Vagina (tissue), 2 donors: ENCODE data around the gene THAP3. TPM values are rescaled to one million over a fixed set of nuclear protein-coding genes. Genes with fewer than 3 reads are reported as not detected.
A peak's percentile ranks its signal among the peaks of the same experiment; 100 is the strongest.

Experiments used
- DNase-seq, 2 donors: peaks; one replicate each; pipeline ENCODE4 v3.0.0-alpha.2; 2017; ENCODE audit errors: extremely low spot score in 2 of 2
- H3K27ac ChIP-seq: fragments of 200-600 bp; sonication (generic); one replicate; pipeline ENCODE4 v1.5.1; 2019
- H3K27me3 ChIP-seq: fragments of 200-600 bp; sonication (generic); one replicate; pipeline ENCODE4 v1.5.1; 2019
- H3K36me3 ChIP-seq, 2 donors: fragments of 200-600 bp; sonication (generic); one replicate each; pipeline ENCODE4 v1.5.1; 2017 to 2019
- H3K4me1 ChIP-seq: fragments of 200-600 bp; sonication (generic); one replicate; pipeline ENCODE4 v1.5.1; 2019
- H3K4me3 ChIP-seq, 2 donors: fragments of 200-600 bp; sonication (generic); 1 replicate in 1 of 2; 2 replicates in 1 of 2; pipeline ENCODE4 v1.5.1; 2016 to 2019
- H3K9me3 ChIP-seq: fragments of 200-600 bp; sonication (generic); one replicate; pipeline ENCODE4 v1.5.1; 2019
- POLR2A ChIP-seq, 2 donors: fragments of 450-650 bp; IDR thresholded peaks; one replicate each; pipeline ENCODE4 v1.6.1; 2017; ENCODE audit warnings: antibody characterized with exemption in 2 of 2, mild to moderate bottlenecking in 2 of 2, moderate library complexity in 2 of 2
- POLR2AphosphoS5 ChIP-seq, 2 donors: sonication (generic); formaldehyde crosslinking; IDR thresholded peaks; one replicate each; pipeline ENCODE4 v1.9.0; 2017; ENCODE audit warnings: antibody characterized with exemption in 2 of 2, mild to moderate bottlenecking in 2 of 2, low read depth in 1 of 2; ENCODE audit not compliant: insufficient read depth in 1 of 2
- intact Hi-C: fragments of 100-400 bp; cut with DNase I; formaldehyde crosslinking; loops from one replicate; pipeline ENCODE4 v1.15.1; 2023
- total RNA-seq: library from RNA; depleted of rRNA; stranded (reverse); fragments of >200 nt; gene quantifications from one replicate; pipeline ENCODE4 v1.2.3, GENCODE V29; 2016
- TF ChIP-seq, protein P1 (sequence below), 3 experiments: fragments of 450-650 bp in 2 of 3; fragments of 200-600 bp in 1 of 3; sonication (generic) in 1 of 3; IDR thresholded peaks; one replicate each; pipeline ENCODE4 v1.5.1; 2017 to 2019; ENCODE audit warnings: antibody characterized with exemption in 3 of 3, mild to moderate bottlenecking in 2 of 3, moderate library complexity in 2 of 3

Gene THAP3, protein sequence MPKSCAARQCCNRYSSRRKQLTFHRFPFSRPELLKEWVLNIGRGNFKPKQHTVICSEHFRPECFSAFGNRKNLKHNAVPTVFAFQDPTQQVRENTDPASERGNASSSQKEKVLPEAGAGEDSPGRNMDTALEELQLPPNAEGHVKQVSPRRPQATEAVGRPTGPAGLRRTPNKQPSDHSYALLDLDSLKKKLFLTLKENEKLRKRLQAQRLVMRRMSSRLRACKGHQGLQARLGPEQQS
- 29.0 TPM for total RNA-seq

DNA sequence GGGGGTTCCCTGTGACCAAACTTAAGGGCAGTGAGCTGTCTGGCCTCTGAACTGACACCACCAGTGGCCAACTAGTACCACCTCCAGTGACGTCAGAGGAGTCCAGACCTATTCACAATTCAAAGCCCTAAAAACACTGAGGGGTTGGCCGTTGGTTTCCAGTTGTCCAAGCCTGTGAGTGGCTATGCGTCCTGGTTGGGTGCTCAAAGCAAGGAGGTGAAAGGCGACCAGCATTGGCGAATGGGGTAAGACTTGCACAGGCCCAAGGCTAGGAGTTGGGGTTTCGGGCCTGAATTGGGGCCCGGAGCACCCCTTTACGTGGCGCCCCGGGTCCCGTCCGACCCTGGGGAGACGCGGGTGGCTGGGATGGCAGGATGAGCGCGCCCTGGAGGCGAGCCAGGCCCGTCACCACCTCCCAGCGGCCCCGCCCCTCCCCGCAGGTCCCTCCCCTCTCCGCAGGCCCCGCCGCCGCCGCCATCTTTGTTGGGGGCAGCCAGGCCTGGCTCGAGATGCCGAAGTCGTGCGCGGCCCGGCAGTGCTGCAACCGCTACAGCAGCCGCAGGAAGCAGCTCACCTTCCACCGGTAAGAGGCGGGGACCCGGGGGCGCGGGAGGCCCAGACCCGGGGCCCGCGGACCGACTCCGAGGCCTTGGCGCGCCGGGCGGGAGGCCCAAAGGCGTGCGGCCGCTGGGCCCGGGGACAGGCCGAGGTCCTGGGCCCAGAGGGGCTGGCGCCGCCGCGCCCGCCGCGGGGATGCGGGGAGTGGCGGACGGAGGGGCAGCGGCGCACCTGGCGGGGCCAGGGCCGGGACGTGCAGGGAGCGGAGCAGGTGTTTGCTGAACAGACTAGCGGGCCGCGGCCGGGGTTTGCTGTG lies at the start of gene THAP3:
Gene THAP3, plus strand, starts transcription at position 159 of the 874 bp plus-strand sequence. Its CDS starts 351 bp downstream, at position 510.
- intact Hi-C loops, result no loop called here
- Histone ChIP-seq H3K27me3 (no peaks in the 10 kb centered on the region), H3K36me3 (peaks cover 0 to 35% of the 10 kb centered on the region in 2 donors), H3K9me3 (no peaks in the 10 kb centered on the region), H3K27ac (peak within 1 kb of the TSS; percentile 74), H3K4me1 (peaks cover 62% of the 10 kb centered on the region), H3K4me3 (peak within 1 kb of the TSS; percentile 76 to 96)
- DNase-seq, result no peak
- TF ChIP-seq POLR2A (IDR thresholded peaks at IDR 0.05) (no peak), POLR2AphosphoS5 (IDR thresholded peaks at IDR 0.05; ENCODE audit: insufficient read depth in 1 of 2, low read depth in 1 of 2) (peak in 1 of 2 donors; percentile 65)
- TF ChIP-seq, protein P1, sequence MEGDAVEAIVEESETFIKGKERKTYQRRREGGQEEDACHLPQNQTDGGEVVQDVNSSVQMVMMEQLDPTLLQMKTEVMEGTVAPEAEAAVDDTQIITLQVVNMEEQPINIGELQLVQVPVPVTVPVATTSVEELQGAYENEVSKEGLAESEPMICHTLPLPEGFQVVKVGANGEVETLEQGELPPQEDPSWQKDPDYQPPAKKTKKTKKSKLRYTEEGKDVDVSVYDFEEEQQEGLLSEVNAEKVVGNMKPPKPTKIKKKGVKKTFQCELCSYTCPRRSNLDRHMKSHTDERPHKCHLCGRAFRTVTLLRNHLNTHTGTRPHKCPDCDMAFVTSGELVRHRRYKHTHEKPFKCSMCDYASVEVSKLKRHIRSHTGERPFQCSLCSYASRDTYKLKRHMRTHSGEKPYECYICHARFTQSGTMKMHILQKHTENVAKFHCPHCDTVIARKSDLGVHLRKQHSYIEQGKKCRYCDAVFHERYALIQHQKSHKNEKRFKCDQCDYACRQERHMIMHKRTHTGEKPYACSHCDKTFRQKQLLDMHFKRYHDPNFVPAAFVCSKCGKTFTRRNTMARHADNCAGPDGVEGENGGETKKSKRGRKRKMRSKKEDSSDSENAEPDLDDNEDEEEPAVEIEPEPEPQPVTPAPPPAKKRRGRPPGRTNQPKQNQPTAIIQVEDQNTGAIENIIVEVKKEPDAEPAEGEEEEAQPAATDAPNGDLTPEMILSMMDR (IDR thresholded peaks at IDR 0.05), result no peak

DNA sequence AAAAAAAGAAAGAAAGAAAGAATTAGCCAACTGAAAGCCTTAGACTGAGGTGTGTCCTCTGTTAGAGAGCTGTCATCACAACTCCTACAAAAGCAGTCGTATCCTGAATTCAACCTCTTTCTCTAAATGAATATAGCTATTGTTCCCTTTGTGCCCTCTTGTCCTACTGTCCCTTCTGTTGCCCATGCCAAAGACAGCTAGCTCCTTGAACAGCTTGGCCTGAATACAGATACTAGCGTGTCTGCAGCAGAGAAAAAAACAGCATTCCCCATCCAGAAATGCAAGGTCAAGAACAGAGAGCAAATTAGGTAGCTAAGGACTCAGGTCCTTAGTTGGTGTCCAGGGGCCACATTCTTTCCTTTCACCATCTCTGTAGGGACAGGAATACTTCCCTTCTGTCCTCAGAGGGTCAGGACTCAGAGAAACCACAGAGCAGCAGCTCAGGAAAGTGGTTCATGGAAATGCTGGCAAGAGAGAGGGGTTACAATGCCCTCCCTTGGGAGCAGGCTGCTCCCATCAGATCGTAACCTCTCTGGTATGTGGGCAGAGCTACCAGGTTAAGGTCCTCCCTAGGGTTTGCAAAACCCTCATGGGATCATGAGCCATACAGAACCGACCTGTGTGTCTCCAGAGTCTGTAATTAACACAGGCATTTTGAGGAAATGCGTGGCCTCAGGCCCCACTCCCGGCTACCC lies 46.7 kb upstream of the THAP3 start:
- H3K27ac ChIP-seq, result no peak overlapping the region
- intact Hi-C loops, result no loop called here
- H3K36me3 ChIP-seq, result no peaks in the 10 kb centered on the region
- H3K4me1 ChIP-seq, result peaks cover 35% of the 10 kb centered on the region
- no peaks in the 10 kb centered on the region for H3K27me3 ChIP-seq
- no peak overlapping the region for H3K4me3 ChIP-seq
- DNase-seq, result no peak
- TF ChIP-seq POLR2AphosphoS5 (IDR thresholded peaks at IDR 0.05; ENCODE audit: insufficient read depth in 1 of 2, low read depth in 1 of 2), result no peak
- no peak for TF ChIP-seq POLR2A (IDR thresholded peaks at IDR 0.05)
- TF ChIP-seq, protein P1 (IDR thresholded peaks at IDR 0.05), result no peak
- H3K9me3 ChIP-seq, result no peaks in the 10 kb centered on the region

DNA sequence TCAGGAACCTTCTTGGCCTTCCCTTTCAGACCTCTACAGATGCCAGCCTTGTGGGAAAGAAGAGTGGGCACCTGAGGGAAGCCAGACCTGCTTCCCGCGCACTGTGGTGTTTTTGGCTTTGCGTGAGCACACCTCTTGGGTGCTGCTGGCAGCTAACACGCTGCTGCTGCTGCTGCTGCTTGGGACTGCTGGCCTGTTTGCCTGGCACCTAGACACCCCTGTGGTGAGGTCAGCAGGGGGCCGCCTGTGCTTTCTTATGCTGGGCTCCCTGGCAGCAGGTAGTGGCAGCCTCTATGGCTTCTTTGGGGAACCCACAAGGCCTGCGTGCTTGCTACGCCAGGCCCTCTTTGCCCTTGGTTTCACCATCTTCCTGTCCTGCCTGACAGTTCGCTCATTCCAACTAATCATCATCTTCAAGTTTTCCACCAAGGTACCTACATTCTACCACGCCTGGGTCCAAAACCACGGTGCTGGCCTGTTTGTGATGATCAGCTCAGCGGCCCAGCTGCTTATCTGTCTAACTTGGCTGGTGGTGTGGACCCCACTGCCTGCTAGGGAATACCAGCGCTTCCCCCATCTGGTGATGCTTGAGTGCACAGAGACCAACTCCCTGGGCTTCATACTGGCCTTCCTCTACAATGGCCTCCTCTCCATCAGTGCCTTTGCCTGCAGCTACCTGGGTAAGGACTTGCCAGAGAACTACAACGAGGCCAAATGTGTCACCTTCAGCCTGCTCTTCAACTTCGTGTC lies 45.9 kb upstream of the THAP3 start:
- intact Hi-C loops, result no loop called here
- Histone ChIP-seq H3K27ac (peak overlapping the region; percentile 89), H3K9me3 (no peaks in the 10 kb centered on the region), H3K36me3 (no peaks in the 10 kb centered on the region), H3K4me1 (peaks cover 35% of the 10 kb centered on the region), H3K4me3 (peak overlapping the region; percentile 73 to 95), H3K27me3 (no peaks in the 10 kb centered on the region)
- DNase-seq, result no peak
- TF ChIP-seq POLR2AphosphoS5 (IDR thresholded peaks at IDR 0.05; ENCODE audit: insufficient read depth in 1 of 2, low read depth in 1 of 2) (no peak), POLR2A (IDR thresholded peaks at IDR 0.05) (no peak)
- TF ChIP-seq, protein P1 (IDR thresholded peaks at IDR 0.05), result no peak

DNA sequence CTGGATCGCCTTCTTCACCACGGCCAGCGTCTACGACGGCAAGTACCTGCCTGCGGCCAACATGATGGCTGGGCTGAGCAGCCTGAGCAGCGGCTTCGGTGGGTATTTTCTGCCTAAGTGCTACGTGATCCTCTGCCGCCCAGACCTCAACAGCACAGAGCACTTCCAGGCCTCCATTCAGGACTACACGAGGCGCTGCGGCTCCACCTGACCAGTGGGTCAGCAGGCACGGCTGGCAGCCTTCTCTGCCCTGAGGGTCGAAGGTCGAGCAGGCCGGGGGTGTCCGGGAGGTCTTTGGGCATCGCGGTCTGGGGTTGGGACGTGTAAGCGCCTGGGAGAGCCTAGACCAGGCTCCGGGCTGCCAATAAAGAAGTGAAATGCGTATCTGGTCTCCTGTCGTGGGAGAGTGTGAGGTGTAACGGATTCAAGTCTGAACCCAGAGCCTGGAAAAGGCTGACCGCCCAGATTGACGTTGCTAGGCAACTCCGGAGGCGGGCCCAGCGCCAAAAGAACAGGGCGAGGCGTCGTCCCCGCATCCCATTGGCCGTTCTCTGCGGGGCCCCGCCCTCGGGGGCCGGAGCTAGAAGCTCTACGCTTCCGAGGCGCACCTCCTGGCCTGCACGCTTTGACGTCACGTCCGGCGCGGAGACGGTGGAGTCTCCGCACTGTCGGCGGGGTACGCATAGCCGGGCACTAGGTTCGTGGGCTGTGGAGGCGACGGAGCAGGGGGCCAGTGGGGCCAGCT lies 45.1 kb upstream of the THAP3 start, which contains the start of gene ZBTB48:
Gene ZBTB48, plus strand, starts transcription at position 621 of the 745 bp plus-strand sequence. CDS start 616 bp downstream, outside the sequence.
- TF ChIP-seq POLR2AphosphoS5 (IDR thresholded peaks at IDR 0.05; ENCODE audit: insufficient read depth in 1 of 2, low read depth in 1 of 2), result peak; percentile 98 to 99
- peak; percentile 66 to 95 for TF ChIP-seq POLR2A (IDR thresholded peaks at IDR 0.05)
- TF ChIP-seq, protein P1 (IDR thresholded peaks at IDR 0.05), result no peak
- Histone ChIP-seq H3K27me3 (no peaks in the 10 kb centered on the region), H3K4me1 (peaks cover 35% of the 10 kb centered on the region), H3K9me3 (no peaks in the 10 kb centered on the region), H3K27ac (peak within 1 kb of the TSS; percentile 89), H3K4me3 (peak within 1 kb of the TSS; percentile 73 to 95), H3K36me3 (no peaks in the 10 kb centered on the region)
- DNase-seq, result peak; percentile 98 to 99
- intact Hi-C loops, result no loop called here
